Suppressor macrophage treated with lipopolysaccharide for 4 hours (primary cell): ENCODE data around the gene DBH.

Experiments used
- DNase-seq: peaks from one replicate; pipeline ENCODE4 v3.0.0-alpha.2; 2020

The DBH gene

DNA sequence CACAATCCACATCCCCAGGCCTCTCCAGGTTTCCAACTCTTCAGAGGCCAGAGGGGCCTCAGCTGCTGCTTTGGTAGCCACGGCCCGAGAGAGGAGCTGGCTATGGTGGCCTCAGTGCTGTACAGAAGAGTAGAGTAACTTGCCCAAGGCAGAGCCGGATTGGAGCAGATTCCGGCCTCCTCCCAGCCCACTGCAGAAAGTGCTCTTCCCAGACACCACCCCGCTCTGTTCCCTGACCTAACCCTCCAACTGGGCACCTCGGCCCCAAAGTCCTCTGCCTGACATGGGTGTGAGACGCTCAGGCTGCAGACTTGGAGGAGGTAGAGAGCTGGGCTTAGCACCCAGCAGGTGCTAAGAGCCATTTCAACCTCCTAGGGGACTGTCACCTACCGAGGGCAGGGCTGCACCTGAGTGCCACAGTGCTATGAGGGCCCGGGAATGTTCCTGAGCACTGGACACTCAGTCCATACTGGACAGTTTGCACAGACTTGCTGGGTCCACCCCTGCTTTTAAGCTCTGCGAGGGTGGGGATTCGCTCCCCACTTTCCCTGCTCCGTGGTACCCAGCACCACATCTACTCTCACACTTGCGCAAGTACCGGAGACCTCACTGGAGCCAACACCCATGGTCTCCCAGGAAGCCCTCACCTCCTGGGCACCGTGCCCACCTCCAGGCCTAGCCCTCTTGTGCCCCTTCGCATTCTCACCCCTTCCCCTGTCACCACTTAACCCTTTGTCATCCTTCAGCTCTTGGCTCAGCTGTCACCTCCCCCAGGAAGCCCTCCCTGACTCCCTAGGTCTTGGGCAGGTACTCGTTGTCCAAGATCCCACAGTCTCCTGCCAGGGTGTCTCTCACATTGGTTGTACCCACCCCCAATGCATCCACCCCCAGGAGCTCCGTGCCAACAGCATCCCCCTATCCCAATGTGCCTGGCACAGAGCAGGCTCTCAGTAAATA, 49.8 kb downstream of the DBH start:
- DNase-seq = no peak

DNA sequence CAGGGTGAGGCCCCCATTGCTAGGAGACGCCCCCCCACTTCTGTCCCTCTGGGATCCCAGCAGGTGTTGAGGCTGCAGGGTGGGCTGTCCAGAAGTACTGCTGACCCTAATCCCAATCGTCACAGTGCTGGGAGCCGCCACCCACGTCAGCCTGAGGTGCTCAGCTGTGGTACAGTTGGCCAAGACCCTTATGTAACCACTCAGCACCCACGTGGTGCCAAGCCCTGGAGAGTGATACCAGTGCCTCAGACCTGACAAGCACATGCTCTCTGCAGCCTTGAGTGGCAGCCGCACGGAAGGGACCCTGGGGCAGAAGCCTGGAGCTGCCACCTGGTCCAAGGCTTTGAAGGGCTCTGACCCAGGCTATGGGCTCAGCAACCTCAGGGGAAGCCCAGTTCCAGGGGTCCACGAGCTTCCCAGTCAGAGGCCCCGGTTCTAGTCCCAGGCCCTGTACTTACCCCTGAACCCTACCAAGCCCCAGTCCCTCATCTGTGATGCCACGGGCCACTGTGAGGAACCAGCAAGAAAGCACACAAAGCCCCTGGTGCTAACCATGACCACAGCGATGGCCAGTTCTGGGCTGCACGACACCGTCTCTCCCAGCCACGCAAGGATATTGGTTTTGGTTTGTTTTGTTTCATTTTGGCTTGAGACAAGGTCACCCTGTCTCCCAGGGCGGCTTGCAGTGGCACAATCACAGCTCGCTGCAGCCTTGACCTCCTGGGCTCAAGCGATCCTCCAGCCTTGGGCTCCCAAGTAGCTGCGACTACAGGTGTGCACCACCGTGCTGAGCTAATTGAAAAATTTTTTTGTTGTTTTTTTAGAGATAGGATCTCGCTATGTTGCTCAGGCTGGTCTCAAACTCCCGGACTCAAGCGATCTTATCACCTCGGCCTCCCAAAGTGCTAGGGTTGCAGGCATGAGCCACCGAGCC, 50.7 kb downstream of the DBH start:
- no peak for DNase-seq

DNA sequence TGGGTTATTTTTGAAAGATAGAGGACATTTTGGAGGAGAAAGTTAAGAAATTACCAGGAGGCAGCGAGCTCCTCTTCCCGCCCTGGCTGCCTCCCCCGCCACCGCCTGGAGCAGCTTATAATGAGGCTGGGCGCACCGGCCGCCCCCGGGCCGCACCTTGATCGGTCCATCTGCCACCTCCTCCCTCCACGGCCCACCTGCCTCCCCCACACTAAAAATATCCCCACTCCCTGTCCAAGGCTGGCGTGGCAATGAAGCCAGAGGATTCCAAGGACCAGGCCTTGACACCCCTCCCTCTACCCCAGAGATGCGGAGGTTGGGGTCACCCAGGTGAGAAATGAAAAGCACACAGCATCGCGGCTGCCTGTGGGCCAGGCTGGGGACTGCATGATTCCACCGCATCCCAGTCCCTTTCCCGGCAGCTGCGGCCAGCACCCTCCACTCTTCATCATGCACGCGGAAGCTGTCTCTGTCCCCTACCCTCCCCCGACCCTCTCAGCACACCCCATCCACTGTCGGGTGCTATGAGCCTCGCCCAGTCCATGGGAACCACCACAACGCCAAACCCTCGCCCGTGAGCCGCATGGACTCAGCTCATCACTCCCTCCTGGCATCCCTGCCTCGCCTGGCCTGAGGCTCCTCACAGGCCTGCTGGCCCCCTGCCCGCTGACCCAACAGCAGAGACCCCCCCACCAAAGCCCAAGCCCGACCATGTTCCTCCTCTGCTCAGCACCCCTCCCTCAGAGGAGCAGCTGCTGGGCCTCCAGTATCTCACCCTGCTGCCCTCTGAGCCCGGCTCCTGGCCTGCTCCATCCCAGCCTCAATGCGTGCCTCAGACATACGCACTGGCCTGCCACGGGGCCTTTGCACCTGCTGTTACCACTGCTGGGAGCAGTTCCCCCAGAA, 51.9 kb downstream of the DBH start:
- no peak for DNase-seq

DNA sequence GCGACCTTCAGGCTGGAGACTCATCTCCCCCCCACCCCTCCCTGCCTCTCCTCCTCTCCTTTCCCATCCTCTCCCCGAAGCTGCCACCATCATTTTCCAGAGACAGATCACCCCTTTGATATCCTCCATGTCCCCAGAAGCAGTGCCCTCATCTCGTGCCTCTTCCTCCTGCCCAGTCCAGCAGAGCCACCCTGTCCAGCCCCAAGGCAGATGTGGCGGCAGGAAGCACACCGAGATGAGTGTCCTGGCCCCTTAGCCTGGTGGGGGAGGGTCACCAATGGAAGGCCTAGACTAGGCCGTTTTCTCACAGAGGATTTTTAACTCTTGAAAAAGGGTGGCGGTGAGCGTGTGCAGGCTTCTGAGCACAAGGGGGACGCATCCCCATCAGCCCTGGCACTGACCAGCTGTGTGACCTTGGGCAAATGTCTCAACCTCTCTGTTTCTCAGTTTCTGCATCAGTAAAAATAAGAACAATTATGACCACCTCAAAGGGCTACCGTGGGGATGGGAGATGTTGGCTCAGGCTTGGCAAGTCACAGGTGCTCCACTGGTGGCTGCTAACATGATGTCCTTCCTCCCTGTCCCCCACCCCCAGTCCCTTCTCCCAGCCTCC, 53.1 kb downstream of the DBH start:
- DNase-seq = no peak

DNA sequence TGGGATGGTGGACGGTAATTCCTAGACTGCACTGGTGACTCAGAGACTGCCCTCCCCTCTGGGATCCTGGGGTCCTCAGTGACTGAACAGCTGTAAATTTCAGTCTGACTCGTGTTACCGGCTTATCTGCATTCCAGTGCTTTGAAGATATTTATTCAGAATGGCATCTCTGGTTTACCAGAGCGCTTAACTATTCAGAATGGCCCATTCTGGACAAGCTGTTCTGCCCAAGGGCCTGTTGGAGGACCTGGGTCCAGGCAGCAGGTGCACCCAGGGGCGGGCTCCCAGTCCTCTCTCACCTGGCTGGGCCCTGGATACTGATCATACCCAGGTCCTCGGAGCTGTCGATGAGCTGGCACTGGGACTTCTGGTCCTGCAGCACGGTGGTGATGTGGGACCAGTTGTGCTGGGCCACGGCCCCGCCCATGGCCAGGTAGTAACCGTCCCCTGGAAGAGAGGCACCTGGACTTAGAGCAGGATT, 54.0 kb downstream of the DBH start:
- DNase-seq = no peak

DNA sequence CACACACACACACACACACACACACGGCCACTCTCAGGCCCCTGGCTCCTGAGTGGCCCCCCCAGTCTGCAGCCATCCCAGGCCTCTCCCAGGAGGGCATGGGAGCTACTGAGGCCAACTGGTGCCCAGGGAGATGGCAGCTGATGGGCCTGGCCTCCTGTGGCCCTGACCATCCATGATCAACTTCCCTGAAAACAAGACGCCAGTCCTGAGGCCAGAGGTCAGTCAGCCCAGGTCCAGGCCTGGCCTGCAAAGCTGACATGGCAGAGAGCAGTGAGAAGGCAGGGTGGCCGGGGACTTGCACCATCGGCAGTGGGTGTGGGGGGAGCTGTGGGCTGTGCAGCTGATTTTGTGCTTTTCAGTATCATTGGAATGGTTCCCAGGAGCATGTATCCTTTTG, 55.0 kb downstream of the DBH start:
- DNase-seq = no peak

DNA sequence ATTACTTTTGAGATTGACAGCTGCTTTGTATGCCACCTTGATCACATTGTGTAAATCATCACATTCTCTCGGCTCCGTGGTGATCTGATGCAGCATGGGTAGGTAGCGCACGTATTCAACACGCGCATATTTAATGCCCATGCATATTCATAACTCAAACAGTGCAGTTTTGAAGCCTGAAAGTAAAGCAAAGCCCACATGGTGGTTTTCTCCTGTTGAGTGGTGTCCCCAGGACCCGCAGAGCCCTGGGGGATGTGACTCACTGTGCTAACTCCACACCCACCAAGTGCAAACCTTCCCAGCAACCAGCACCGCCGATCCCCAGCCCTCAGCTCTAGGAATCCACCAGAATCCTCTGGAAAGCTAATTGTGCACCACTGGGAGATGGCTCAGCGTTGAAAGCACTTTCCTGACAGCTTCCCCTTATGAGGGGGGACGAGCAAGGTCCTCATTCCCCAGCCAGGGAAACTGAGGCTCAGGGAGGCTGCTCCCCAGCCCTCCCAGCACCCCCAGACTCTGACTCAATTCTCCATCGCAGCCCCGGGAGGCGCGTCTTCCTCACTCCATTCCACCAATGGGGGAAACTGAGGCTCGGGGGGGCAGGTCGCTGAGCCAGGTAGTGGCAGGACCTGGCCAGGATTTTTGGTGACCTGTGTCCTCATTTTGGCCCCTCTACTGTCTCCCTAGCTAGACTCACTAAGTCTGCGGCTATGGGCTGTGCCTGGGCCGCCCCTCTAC, 55.6 kb downstream of the DBH start:
- no peak for DNase-seq

DNA sequence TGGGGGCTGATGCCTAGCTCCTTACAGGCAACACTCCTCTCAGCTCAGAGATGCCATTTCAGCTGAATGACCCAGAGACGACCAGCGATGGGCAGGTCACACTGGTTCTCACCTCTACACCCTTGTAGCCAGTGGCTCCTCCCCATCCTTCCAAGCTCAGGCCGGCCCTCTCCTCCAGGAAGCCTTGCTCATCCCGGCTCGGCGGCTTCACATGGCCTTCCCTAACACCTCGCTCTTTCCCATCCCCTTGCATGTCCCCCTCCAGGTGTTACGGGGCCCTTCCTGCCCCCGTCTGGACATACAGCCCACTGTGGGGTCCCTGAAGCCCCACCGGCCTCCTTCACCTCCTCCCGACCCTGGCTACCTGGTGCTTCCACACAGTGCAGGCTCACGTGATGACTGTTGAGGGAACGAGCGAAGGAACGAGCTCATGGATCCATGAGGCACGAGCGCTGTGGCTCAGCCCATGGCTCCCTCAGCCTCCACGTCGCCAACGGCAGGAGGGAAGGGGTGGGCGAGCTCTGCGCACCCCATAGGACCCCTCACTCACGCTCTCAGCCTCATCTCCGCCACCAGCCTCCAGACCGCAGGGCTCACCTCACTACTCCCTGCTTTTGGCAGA, 56.3 kb downstream of the DBH start:
- no peak for DNase-seq

DNA sequence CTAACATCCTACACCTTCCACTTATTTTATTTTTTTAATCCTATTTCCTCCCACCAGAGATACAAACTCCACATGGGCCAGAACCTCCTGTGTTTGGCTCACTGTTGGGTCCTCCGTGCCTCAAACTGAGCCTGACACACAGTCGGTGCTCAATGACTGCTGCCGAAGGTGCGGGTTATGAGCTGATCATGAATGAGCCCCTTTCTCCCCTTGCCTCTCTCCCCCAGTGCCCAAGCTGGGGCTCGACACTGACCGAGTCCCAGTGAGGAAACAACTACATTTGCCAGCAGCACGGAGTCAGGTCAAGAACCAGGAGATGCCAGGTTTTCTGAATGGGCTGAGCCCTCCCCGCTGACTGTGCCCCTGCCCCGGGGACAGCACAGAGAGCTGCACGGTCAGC, 57.0 kb downstream of the DBH start:
- no peak for DNase-seq

DNA sequence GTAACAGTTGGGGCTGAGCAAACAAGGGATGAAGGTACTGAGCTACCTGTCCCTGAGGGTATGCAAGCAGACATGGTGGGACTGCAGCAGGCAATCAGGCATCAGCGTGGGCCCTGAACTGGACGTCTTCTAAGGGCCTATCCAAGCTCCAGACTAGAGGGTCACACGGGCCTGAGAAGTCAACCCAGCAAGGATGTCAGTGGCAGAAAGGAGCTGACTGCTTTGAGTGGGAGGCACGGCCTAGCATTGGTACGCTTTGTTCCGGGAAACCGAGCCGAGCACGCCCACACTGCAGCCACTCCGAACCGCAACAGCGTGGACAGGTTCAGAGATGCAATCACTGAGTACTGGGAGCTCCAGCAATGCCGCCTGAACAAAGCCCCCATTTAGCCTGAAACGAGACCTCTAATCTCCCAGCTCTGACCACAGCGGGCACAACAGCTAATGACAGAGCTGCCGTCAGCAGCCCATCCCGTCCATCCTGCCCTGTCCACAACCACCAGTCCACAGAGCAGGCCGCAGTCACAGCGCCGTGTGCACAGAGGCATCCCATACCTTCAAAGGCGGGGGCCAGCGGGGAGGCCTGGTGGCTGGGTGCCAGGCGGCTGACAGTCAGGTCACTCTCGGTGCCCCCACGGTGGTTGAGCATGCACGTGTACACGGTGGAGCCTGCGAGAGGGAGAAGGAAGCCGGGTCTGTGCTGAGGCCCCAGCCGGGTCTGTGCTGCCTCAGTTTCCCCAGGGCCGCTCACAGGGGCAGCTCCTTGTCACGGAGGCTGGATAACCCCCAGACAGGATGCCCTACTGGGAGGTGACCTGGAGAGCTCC, 57.8 kb downstream of the DBH start:
- DNase-seq = no peak

DNA sequence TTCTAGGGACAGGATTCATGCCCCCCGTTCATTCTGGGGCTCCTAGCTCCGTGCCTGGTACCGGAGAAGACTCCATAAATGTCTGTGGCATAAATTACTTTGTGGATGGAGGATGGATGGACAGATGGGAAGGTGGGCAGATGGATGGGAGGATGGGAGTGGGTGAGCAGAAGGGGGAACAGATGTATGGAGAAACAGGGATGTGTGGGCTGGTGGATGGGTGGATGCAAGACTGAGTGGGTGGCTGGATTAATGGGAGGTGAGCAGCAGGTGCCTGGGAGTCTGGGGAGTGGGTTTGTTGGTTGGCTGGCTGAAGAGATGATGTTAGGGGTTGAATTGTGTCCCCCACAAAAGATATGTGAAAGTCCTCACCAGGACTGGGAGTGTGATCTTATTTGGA, 58.5 kb downstream of the DBH start:
- DNase-seq = no peak

DNA sequence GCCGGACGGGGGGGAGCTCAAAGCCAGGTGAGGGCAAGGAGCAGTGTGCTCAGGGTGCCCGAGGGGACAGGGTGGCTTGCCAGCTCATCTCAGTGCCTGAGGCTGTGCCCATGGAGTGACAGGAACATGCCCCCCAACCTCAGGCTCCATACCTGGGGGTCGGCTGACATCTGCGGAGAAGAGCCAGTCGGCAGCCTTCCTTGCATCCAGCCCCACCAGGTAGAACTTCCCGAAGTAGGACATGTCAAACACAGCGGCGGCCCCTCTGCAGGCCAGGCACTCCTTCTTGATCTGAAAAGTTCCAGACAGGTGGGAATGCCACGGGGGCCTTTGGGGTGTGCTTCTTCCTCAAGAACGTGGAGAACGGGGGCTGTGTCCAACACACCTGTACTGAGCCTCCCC, 59.9 kb downstream of the DBH start:
- DNase-seq = no peak

DNA sequence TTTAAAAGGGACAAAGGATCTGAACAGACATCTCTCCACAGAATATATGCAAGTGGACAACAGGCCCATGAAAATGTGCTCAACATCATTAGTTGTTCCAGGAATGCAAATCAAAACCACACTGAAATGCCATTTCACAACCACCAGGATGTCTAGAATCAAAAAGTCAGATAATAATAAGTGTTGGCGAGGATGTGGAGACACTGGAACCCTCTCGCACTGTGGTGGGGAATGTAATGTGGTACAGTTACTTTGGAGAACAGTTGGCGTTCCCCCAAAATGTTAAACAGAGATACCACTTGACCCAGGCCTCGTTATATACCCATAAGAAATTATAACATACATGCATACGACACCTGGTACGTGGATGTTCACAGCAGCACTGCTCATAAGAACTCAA, 63.4 kb downstream of the DBH start:
- no peak for DNase-seq

DNA sequence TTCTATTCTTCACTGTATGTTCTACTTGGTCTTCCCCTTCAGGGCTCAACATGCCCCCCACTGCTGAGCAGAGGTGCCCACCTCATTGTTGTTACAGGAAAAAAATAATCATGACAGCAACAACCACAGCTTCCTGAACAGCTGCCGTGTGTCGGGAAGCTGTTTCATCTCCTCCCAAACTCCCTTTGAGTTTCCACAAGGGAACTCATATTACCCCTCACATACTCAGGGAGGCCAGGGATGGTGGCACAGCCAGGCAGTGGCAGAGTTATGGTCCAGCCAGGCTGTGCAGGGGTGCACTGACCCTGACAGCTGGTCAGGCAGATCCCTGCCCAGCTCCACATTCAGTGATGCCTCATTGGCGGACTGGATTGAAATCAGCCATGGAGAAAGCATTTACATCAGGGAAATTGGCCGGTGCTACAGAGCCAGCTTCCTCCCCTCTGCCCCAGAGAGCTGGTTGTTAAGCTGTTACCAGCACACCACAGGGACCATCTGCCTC, 64.7 kb downstream of the DBH start:
- DNase-seq = no peak

DNA sequence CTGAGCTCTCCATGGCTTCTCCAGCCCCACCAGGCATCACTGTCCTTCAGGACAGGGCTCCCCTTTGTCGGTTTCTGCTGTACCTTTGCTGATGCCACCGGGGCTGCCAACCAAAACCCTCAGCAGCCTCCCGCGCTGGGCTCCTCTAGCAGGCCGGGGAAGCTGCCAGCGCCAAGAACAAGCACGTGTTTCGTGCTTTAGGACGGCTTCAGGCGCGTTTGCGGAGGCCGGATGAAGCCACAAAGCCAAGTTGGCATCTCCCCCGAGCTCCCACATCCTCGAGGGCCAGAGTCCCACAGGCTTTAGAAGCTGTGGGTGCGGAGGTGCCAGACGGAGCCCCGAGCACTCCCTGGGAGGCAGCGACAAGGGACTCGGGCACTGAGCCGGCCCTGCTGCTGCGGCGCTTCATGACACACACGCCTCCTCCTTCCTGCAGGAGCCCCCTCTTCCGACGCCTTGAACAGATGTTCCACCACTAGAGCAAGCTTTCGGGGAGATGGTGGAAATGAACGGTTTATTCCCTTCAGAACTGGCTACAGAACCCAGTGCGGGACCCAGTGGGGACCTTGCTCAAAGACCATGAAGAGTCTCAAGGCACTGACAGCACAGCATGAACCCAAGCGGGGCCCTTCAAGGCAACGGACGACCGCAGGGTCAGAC, 65.3 kb downstream of the DBH start:
- no peak for DNase-seq

DNA sequence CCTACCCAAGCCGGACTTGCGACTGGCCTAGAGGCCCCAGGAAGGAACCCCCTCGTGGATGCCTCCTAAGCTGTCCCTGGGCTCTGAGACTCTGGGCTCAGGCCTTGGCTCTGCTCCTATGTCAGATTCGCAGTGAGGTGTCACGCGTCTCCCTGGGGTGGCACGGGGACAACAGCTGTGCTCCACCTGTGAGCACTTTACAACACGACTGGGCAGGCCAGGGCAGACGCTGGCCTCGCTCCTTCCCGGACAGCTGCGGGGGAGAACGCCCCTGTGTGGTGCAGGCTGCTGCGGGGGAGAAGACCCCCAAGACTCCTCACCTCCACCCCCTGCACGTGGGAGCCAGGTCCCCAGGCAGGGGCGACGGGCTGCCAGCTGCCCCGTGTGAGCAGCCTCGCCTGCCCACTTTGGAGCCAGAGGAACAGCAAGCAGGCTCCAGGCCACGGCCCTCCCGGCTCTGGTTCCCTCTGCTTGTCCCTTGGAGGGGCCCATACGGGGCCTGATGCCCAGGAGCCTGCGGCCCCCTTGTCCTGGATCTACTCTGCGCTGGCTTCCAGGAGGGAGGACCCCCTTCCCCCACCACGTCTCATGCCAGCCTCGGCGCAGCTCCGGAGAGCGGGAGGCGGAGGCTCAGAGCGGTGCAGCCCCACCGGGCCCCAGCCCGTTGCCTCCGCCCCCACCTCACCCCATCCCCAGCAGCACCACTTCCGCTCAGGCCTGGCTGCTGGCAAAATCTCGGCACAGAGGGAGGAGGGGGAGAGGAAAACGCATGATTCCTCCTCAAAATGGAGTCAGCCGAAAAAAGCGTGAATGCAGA, 66.0 kb downstream of the DBH start:
- DNase-seq = no peak

DNA sequence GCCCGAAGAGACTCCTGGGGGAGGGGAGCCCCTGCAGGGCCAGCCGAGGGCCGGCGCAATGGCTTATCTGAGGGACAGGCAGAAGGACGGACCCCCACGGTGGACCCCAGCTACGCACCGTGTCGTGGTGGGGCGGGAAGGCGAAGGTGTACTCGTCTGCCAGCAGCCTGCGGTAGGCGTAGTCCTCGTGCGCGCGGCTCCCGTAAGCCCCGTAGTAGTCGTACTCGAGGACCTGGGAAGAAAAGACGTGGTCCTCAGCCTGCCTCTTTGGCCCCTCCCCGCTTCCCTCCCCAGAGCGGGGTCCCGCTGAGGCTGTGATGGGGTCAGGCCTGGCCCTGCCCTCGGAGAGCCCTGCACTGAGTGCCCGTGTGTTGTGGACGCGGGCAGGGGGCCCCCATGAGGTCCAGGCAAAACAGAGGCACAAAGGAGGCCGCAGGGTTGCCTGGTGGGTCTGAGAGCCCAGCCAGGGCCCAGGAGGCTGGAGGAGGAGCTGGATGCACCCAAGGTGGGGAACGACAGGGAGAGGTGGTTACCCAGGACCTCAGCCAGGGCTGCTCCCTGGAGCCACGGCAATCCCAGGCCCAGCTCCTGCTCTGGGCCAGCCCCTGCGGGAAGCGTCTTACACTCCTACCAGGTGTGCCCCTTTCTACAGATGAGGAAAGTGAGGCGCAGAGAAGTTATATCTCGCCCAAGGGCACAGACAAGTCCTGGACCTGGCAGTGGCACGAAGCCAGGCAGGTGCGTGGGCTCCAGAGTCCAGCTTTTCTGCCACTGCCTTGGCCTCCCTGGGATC, 66.8 kb downstream of the DBH start:
- DNase-seq = no peak
